HepG2 (cell line): ENCODE measurements around the gene CORO7. TPM values are rescaled to one million over a fixed set of nuclear protein-coding genes. Genes with fewer than 3 reads are reported as not detected.

ENCODE experiments used
- GABPA ChIP-seq, 2 experiments: IDR thresholded peaks; 2 replicates each; pipeline ENCODE4 v1.6.1; 2011 to 2016; ENCODE audit warnings: low read depth in 2 of 2, low read length in 1 of 2, missing biosample characterization in 1 of 2, missing genetic modification characterization in 1 of 2
- JDP2 ChIP-seq: sonication (generic); formaldehyde crosslinking; IDR thresholded peaks from 2 replicates; pipeline ENCODE4 v1.8.1; 2022; ENCODE audit warnings: missing genetic modification reagents, borderline replicate concordance
- MED1 ChIP-seq: sonication (generic); formaldehyde crosslinking; IDR thresholded peaks from 2 replicates; pipeline ENCODE4 v1.4.0; 2020; ENCODE audit warnings: missing genetic modification reagents
- MIER2 ChIP-seq: IDR thresholded peaks from 2 replicates; pipeline ENCODE4 v1.6.1; 2016; ENCODE audit warnings: missing biosample characterization, missing genetic modification reagents
- ZNF20 ChIP-seq: sonication (generic); formaldehyde crosslinking; IDR thresholded peaks from 2 replicates; pipeline ENCODE4 v1.4.0; 2020; ENCODE audit warnings: mild to moderate bottlenecking, moderate library complexity, missing genetic modification reagents
- ZNF230 ChIP-seq: sonication (generic); formaldehyde crosslinking; IDR thresholded peaks from 2 replicates; pipeline ENCODE4 v1.4.0; 2020; ENCODE audit warnings: mild to moderate bottlenecking, missing genetic modification reagents
- ZNF367 ChIP-seq: sonication (generic); formaldehyde crosslinking; IDR thresholded peaks from 2 replicates; pipeline ENCODE4 v1.4.0; 2020; ENCODE audit warnings: missing genetic modification reagents, borderline replicate concordance
- ZNF605 ChIP-seq: sonication (generic); formaldehyde crosslinking; IDR thresholded peaks from 2 replicates; pipeline ENCODE4 v1.8.0; 2022; ENCODE audit warnings: mild to moderate bottlenecking, missing genetic modification reagents
- polyA plus RNA-seq, 8 experiments: library from polyadenylated mRNA; depleted of rRNA in 3 of 8; stranded (reverse) in 7 of 8; unstranded in 1 of 8; fragments of >200 nt; fragmentation: Illumina TruSeq in 4 of 8; extraction: Trizol in 4 of 8; gene quantifications; 2 replicates each; pipeline versions ENCODE4 v1.2.1 to v1.2.3, GENCODE V29; 2011 to 2016; ENCODE audit warnings: low read depth in 4 of 8, missing spikeins in 1 of 8, mixed read lengths in 1 of 8; ENCODE audit not compliant: insufficient read depth in 1 of 8
- total RNA-seq, 5 experiments: library from RNA; depleted of rRNA; stranded (reverse); fragments of >200 nt; fragmentation: Illumina TruSeq; extraction: Trizol; gene quantifications; 2 replicates each; pipeline ENCODE4 v1.2.3, GENCODE V29; 2016; ENCODE audit warnings: low read depth in 1 of 5
- TF ChIP-seq, protein P1 (sequence below): sonication (generic); formaldehyde crosslinking; IDR thresholded peaks from 2 replicates; pipeline ENCODE4 v1.4.0; 2020; ENCODE audit warnings: missing genetic modification reagents, borderline replicate concordance
- TF ChIP-seq, protein P2 (sequence below): sonication (generic); formaldehyde crosslinking; IDR thresholded peaks from 2 replicates; pipeline ENCODE4 v1.8.0; 2022; ENCODE audit warnings: low read depth, missing genetic modification reagents
- TF ChIP-seq, protein P3 (sequence below): sonication (generic); formaldehyde crosslinking; IDR thresholded peaks from 2 replicates; pipeline ENCODE4 v1.4.0; 2020; ENCODE audit warnings: missing genetic modification reagents, borderline replicate concordance
- TF ChIP-seq, protein P4 (sequence below): sonication (generic); formaldehyde crosslinking; IDR thresholded peaks from 2 replicates; pipeline ENCODE4 v1.8.1; 2022; ENCODE audit warnings: mild to moderate bottlenecking, missing genetic modification reagents
- TF ChIP-seq, protein P5 (sequence below): IDR thresholded peaks from 2 replicates; pipeline ENCODE4 v1.6.1; 2016

CORO7 gene
- total and polyA plus RNA-seq, 2 of the 13 experiments (the other 11 are each of a cell fraction or from before 2014, with no cell fraction given), result 9.9 to 14.3 TPM

DNA sequence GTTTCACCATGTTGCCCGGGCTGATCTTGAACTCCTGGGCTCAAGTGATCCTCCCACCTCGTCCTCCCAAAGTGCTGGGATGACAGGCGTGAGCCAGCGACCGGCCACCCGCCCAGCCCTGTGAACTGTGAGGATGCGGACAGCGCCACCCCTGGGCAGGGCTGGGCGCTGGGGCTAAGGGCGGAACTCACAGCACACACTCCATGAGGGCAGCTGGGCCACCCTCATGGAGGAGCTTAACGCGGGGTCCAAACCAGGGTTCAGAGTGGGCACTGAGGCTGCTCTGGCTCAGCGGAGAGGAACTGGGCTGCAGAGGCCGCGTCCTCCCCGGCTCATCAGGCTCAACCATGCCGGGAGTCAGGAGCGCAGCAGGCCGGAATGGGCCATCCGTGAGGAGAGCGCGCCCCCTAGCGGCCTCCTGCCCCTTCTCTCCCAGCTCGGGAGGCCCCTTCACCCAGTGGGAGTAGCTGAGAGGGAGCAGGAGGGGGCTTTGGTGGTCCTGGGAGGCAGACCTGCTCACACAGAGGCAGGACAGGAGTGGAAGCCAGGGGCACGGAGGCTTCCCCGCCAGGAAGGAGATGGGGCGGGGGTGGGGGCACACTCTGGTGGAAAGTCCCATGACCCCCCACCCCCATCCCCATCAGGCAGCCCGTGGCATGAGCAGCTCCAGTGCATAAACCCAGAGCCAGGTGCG, 13.8 kb downstream of the CORO7 start (continued):
- TF ChIP-seq, protein P1, sequence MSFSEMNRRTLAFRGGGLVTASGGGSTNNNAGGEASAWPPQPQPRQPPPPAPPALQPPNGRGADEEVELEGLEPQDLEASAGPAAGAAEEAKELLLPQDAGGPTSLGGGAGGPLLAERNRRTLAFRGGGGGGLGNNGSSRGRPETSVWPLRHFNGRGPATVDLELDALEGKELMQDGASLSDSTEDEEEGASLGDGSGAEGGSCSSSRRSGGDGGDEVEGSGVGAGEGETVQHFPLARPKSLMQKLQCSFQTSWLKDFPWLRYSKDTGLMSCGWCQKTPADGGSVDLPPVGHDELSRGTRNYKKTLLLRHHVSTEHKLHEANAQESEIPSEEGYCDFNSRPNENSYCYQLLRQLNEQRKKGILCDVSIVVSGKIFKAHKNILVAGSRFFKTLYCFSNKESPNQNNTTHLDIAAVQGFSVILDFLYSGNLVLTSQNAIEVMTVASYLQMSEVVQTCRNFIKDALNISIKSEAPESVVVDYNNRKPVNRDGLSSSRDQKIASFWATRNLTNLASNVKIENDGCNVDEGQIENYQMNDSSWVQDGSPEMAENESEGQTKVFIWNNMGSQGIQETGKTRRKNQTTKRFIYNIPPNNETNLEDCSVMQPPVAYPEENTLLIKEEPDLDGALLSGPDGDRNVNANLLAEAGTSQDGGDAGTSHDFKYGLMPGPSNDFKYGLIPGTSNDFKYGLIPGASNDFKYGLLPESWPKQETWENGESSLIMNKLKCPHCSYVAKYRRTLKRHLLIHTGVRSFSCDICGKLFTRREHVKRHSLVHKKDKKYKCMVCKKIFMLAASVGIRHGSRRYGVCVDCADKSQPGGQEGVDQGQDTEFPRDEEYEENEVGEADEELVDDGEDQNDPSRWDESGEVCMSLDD, result no peak
- TF ChIP-seq ZNF230 (no peak), MED1 (CRISPR knock-in tag) (no peak), ZNF367 (no peak), GABPA (IDR thresholded peaks at IDR 0.05; ENCODE audit: low read depth, low read length) (no peak), GABPA (CRISPR knock-in tag; IDR thresholded peaks at IDR 0.05; ENCODE audit: low read depth) (no peak), MIER2 (CRISPR knock-in tag) (no peak), JDP2 (CRISPR knock-in tag) (no peak), ZNF20 (CRISPR knock-in tag) (no peak), ZNF605 (CRISPR knock-in tag) (no peak)
- TF ChIP-seq, protein P2, sequence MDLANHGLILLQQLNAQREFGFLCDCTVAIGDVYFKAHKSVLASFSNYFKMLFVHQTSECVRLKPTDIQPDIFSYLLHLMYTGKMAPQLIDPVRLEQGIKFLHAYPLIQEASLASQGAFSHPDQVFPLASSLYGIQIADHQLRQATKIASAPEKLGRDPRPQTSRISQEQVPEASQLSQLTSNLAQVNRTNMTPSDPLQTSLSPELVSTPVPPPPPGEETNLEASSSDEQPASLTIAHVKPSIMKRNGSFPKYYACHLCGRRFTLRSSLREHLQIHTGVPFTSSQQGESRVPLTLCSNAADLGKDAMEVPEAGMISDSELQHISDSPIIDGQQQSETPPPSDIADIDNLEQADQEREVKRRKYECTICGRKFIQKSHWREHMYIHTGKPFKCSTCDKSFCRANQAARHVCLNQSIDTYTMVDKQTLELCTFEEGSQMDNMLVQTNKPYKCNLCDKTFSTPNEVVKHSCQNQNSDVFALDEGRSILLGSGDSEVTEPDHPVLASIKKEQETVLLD (CRISPR knock-in tag), result no peak
- TF ChIP-seq, protein P3, sequence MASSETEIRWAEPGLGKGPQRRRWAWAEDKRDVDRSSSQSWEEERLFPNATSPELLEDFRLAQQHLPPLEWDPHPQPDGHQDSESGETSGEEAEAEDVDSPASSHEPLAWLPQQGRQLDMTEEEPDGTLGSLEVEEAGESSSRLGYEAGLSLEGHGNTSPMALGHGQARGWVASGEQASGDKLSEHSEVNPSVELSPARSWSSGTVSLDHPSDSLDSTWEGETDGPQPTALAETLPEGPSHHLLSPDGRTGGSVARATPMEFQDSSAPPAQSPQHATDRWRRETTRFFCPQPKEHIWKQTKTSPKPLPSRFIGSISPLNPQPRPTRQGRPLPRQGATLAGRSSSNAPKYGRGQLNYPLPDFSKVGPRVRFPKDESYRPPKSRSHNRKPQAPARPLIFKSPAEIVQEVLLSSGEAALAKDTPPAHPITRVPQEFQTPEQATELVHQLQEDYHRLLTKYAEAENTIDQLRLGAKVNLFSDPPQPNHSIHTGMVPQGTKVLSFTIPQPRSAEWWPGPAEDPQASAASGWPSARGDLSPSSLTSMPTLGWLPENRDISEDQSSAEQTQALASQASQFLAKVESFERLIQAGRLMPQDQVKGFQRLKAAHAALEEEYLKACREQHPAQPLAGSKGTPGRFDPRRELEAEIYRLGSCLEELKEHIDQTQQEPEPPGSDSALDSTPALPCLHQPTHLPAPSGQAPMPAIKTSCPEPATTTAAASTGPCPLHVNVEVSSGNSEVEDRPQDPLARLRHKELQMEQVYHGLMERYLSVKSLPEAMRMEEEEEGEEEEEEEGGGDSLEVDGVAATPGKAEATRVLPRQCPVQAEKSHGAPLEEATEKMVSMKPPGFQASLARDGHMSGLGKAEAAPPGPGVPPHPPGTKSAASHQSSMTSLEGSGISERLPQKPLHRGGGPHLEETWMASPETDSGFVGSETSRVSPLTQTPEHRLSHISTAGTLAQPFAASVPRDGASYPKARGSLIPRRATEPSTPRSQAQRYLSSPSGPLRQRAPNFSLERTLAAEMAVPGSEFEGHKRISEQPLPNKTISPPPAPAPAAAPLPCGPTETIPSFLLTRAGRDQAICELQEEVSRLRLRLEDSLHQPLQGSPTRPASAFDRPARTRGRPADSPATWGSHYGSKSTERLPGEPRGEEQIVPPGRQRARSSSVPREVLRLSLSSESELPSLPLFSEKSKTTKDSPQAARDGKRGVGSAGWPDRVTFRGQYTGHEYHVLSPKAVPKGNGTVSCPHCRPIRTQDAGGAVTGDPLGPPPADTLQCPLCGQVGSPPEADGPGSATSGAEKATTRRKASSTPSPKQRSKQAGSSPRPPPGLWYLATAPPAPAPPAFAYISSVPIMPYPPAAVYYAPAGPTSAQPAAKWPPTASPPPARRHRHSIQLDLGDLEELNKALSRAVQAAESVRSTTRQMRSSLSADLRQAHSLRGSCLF, result no peak
- TF ChIP-seq, protein P4, sequence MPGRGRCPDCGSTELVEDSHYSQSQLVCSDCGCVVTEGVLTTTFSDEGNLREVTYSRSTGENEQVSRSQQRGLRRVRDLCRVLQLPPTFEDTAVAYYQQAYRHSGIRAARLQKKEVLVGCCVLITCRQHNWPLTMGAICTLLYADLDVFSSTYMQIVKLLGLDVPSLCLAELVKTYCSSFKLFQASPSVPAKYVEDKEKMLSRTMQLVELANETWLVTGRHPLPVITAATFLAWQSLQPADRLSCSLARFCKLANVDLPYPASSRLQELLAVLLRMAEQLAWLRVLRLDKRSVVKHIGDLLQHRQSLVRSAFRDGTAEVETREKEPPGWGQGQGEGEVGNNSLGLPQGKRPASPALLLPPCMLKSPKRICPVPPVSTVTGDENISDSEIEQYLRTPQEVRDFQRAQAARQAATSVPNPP (CRISPR knock-in tag), result no peak
- TF ChIP-seq, protein P5, sequence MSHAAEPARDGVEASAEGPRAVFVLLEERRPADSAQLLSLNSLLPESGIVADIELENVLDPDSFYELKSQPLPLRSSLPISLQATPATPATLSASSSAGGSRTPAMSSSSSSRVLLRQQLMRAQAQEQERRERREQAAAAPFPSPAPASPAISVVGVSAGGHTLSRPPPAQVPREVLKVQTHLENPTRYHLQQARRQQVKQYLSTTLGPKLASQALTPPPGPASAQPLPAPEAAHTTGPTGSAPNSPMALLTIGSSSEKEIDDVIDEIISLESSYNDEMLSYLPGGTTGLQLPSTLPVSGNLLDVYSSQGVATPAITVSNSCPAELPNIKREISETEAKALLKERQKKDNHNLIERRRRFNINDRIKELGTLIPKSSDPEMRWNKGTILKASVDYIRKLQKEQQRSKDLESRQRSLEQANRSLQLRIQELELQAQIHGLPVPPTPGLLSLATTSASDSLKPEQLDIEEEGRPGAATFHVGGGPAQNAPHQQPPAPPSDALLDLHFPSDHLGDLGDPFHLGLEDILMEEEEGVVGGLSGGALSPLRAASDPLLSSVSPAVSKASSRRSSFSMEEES (CRISPR knock-in tag), result no peak
